ENCODE results near the gene LGALS13. TPM values are rescaled to one million over a fixed set of nuclear protein-coding genes. Genes with fewer than 3 reads are reported as not detected.

Gene LGALS13
- total and polyA plus RNA-seq, 2 of the 8 experiments (the other 6 are each of a cell fraction or from before 2014, with no cell fraction given): not detected

DNA sequence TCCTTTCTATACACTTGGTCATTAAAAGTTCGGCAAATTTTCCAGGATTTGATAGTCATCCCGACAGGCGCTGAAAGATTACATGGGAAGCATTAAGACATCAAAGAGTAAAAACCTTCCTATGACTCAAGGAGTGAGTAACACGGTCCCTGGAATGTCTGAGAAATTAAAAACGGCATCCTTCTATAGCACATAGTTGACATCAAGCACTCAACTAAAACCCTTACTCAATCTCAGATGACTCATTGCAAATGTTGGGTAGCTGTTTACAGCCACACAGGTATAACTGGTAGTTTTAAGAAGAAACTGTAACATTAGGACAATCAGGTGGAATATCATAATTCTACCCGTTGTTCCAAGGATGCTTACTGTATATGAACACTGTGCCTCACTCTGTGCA is 6.4 kb upstream of the LGALS13 start:
- no peak overlapping the region for H4K5ac ChIP-seq (ENCODE audit: insufficient read length, low read depth, low read length)
- no peak overlapping the region for H3K23ac ChIP-seq (ENCODE audit: insufficient read length)
- no peaks in the 10 kb centered on the region for H3K36me3 ChIP-seq (ENCODE audit: control insufficient read depth in 2 of 4, insufficient read depth in 4 of 4, low read length in 3 of 4)
- H3K56ac ChIP-seq (replicated peaks; ENCODE audit: insufficient read length, low read depth, low read length): no peak overlapping the region
- H2AFZ ChIP-seq (ENCODE audit: low read length): no peak overlapping the region
- WGBS, 2 experiments (ENCODE audit: extremely low coverage in 1 of 2, insufficient coverage in 1 of 2, insufficient read length in 1 of 2, insufficient replicate concordance in 2 of 2, low coverage in 1 of 2, low lambda C conversion rate in 2 of 2, missing lambda C conversion rate in 1 of 2): 85% methylated on average over 6 of the region's 6 CpGs; no CpG with 5 or more reads in 1 of the 2 experiments
- H2BK20ac ChIP-seq (ENCODE audit: low read length): no peak overlapping the region
- no peak overlapping the region for H3K4me2 ChIP-seq (ENCODE audit: insufficient read depth in 1 of 2, low read depth in 2 of 2, low read length in 2 of 2)
- H4K20me1 ChIP-seq (replicated peaks in 1 of 2; ENCODE audit: control insufficient read depth in 1 of 2, insufficient read depth in 2 of 2, low read length in 2 of 2): no peaks in the 10 kb centered on the region
- H3K79me2 ChIP-seq (ENCODE audit: control insufficient read depth in 1 of 2, insufficient read depth in 2 of 2, low read length in 2 of 2): no peaks in the 10 kb centered on the region
- H4K91ac ChIP-seq (replicated peaks; ENCODE audit: insufficient read length, low read length): no peak overlapping the region
- no peak for DNase-seq (ENCODE audit: low read depth in 1 of 2, low spot score in 2 of 2)
- H3K14ac ChIP-seq (ENCODE audit: insufficient read length): no peak overlapping the region
- H3K27me3 ChIP-seq (replicated peaks in 1 of 4; ENCODE audit: control insufficient read depth in 3 of 4, extremely low read depth in 1 of 4, insufficient read depth in 3 of 4, low read length in 3 of 4): peaks cover 0 to 2% (median 0%) of the 10 kb centered on the region in 4 experiments; a peak in 1 of 7 replicates
- no peaks in the 10 kb centered on the region for H3K9me3 ChIP-seq (ENCODE audit: insufficient read depth in 2 of 2, low read depth in 1 of 2, low read length in 1 of 2)
- H3K23me2 ChIP-seq (ENCODE audit: low read depth, low read length): no peaks in the 10 kb centered on the region
- no peak overlapping the region for H3K18ac ChIP-seq (ENCODE audit: extremely low read depth, low read length)
- H3K79me1 ChIP-seq (ENCODE audit: low read depth, low read length): no peaks in the 10 kb centered on the region
- H3K4me3 ChIP-seq (ENCODE audit: extremely low read depth in 1 of 4, insufficient read depth in 2 of 4, low read depth in 3 of 4, low read length in 4 of 4): no peak overlapping the region
- no peak overlapping the region for H2BK12ac ChIP-seq (ENCODE audit: low read depth, low read length)
- no peak for FAIRE-seq
- H2BK15ac ChIP-seq (ENCODE audit: low read length): no peak overlapping the region
- H3K4ac ChIP-seq (replicated peaks; ENCODE audit: insufficient read length, low read depth, low read length): no peak overlapping the region
- no peak overlapping the region for H2AK5ac ChIP-seq (ENCODE audit: low read depth, low read length)
- H4K8ac ChIP-seq (ENCODE audit: extremely low read depth, insufficient read depth, low read length): no peak overlapping the region
- CTCF ChIA-PET (ENCODE audit: partially characterized antibody): no interaction called here
- H2BK5ac ChIP-seq (ENCODE audit: low read depth, low read length): no peak overlapping the region
- no peak overlapping the region for H2BK120ac ChIP-seq (replicated peaks; ENCODE audit: low read depth, low read length)
- no peak overlapping the region for H3K9ac ChIP-seq (replicated peaks in 1 of 4; ENCODE audit: extremely low read depth in 1 of 4, low read depth in 3 of 4, low read length in 3 of 4)
- H3K27ac ChIP-seq (ENCODE audit: low read depth, low read length): no peak overlapping the region
- POLR2A ChIA-PET (ENCODE audit: partially characterized antibody): no interaction called here
- H3K4me1 ChIP-seq (replicated peaks in 1 of 4; ENCODE audit: control insufficient read depth in 3 of 4, insufficient read depth in 4 of 4, low read length in 3 of 4): no peaks in the 10 kb centered on the region
- TF ChIP-seq BRCA1 (IDR thresholded peaks at IDR 0.05; ENCODE audit: low read depth, low read length) (no peak), POU5F1 (IDR thresholded peaks at IDR 0.05; ENCODE audit: low read depth, low read length) (no peak)

Data from H1 (cell line).